Measurements from ENCODE around the gene PLXNA4. TPM values are rescaled to one million over a fixed set of nuclear protein-coding genes. Genes with fewer than 3 reads are reported as not detected.

Gene PLXNA4
- total RNA-seq, 2 donors from 2014 or later: 1.4 to 2.3 TPM

DNA sequence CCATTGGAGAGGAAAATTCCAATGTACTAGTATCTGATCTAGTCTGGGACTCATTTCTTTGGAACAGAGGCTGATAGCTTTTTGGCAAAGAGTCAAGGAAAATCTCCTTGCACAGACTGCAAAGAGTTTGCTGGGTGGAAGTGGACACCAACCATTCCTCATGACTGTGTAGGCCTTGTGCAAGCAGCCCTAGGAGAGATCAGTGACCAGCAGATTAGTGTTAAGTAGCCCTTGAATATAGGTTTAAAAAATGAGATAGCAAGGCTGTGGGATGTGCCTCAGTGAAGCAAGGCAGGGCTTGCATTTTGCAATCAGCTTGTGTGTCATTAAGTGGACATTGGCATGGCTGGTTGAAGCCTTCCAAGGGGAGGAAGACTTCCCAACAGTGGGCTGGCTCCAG lies 341.6 kb downstream of the PLXNA4 start:
- no peak for ATAC-seq (replicated peaks)

DNA sequence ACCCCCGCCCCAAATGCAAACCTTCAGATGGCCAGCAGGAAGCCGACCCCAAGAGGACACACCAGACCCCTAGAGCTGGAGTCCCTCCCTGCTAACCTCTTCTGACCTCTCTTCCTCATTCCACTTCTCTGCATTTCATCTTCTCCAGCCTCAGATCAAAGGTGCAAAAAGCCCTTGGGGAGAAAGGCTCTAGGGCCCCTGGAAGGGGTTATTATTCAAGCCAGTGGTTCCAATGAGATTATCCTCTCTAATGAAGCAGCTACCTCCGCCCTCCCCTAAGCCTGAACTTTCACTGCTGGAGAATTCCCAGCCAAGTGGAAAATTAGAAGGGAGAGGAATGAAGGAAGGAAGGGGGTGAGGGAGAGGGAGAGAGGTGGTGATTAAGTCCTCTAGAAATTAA lies 343.9 kb downstream of the PLXNA4 start:
- no peak for ATAC-seq (replicated peaks)
- Mint-ChIP-seq H3K9me3 (no peaks in the 10 kb centered on the region), H3K4me1 (no peaks in the 10 kb centered on the region), H3K27me3 (peaks cover 6% of the 10 kb centered on the region), H3K4me3 (no peak overlapping the region), H3K27ac (no peak overlapping the region), H3K36me3 (ENCODE audit: low read depth) (no peaks in the 10 kb centered on the region)

More for the DNA sequence above, 341.6 kb downstream of the PLXNA4 start:
- Mint-ChIP-seq H3K9me3 (no peaks in the 10 kb centered on the region), H3K4me1 (no peaks in the 10 kb centered on the region), H3K4me3 (no peak overlapping the region), H3K27me3 (peaks cover 4% of the 10 kb centered on the region), H3K36me3 (ENCODE audit: low read depth) (no peaks in the 10 kb centered on the region), H3K27ac (no peak overlapping the region)

DNA sequence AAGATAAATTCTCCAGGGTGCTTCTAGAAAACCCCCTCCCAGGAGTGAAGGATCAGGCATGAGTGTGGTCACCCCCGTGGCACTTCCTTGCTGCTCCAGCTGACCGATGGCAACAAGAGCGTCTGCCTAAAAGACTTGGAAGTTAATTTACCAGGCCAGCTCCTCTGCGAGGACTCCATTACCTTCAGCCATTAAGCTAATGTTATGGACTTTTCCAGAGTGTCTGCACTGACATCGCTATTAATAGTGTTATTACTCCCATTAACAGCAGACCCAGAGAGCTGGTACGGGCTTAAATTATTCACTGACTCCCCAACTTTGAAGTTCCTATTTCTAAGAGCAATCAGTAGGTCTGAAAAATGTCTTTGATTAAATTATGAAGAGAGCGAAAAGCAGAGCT lies 345.8 kb downstream of the PLXNA4 start:
- ATAC-seq (replicated peaks): no peak
- H3K4me1 Mint-ChIP-seq: no peaks in the 10 kb centered on the region
- no peak overlapping the region for H3K27ac Mint-ChIP-seq
- no peak overlapping the region for H3K4me3 Mint-ChIP-seq
- no peaks in the 10 kb centered on the region for H3K9me3 Mint-ChIP-seq
- no peaks in the 10 kb centered on the region for H3K36me3 Mint-ChIP-seq (ENCODE audit: low read depth)
- peaks cover 6% of the 10 kb centered on the region for H3K27me3 Mint-ChIP-seq

DNA sequence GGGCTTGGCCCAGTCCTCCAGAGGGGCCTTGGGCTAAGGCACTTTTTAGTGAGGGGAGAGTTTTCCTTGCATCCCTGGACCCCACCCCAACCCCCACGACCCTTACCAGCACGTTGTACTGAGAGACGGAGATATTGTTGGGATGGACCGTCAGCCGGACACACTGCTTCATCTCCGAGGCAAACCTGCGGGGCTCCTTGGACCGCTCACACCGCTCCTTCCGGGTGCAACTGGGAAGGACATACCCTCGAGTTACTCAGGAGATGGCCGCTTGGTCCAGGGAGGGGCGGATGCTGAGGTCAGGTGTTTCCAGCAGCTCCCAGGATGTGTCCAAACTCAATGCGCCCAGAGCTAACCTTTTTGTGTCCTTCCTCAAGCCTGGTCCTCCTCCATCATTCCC lies 348.0 kb downstream of the PLXNA4 start:
- no peak for ATAC-seq (replicated peaks)
- Mint-ChIP-seq H3K27me3 (peaks cover 6% of the 10 kb centered on the region), H3K4me1 (no peaks in the 10 kb centered on the region), H3K36me3 (ENCODE audit: low read depth) (no peaks in the 10 kb centered on the region), H3K9me3 (no peaks in the 10 kb centered on the region), H3K4me3 (no peak overlapping the region), H3K27ac (no peak overlapping the region)

DNA sequence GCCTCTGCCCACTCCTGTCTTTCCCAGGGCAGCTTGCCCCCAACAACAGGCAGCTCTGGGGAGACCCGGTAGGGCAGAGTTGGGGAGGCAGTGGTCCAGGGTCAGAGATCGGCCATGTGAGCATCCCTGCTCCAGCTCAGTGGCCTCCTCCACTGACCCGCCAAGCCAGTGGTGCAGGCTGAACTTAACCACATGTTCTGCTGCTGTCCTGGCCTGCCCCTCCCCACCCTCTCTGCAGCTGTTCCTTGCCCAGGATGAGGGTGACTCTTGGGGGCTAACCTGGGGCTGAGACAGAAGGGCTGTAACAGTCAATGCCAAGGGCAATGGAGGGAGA lies 349.3 kb downstream of the PLXNA4 start:
- Mint-ChIP-seq H3K9me3 (no peaks in the 10 kb centered on the region), H3K27ac (no peak overlapping the region), H3K27me3 (peaks cover 6% of the 10 kb centered on the region), H3K36me3 (ENCODE audit: low read depth) (no peaks in the 10 kb centered on the region), H3K4me1 (no peaks in the 10 kb centered on the region), H3K4me3 (no peak overlapping the region)
- ATAC-seq (replicated peaks): no peak

DNA sequence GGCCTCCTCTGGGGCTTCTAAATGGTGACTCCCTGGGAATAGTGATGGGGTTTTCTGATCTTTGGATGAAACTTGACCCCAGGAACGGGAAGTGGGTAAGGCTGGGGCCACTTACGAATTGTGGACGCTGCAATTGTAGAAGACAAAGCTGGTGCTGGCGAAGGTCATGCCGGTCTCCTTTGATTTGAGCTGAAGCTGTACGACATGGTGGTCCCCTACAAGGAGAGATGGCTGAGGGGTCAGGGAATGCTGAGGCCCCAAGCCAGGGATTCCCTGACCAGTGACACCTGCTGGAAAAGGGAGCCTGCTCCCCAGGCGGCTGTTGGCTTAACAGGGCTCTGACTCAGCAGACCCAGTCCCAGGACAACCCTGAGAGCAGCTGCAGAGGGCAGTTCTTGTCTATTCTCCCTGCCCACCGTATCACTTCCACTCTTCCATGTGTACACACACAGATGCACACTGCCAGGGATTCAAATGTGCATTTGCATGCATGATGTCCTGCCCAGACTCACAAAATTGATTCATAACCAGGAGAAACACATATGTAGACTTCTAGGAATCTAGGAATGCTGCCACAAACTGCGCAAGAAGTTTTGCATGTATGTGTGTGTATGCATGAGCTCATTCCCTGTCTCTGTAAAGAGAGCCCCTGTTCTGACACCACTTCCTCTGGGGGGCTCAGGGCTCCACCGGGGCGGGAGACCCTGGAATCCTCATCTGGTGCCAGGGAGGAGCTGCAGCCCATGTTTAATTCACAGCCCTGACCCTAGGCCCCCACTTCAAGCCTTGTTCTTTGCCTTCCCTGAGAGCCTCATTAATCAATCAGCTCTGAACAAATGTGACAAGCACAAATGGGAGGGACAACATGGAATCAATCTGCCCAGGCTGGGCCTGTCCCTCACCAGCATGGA lies 350.0 kb downstream of the PLXNA4 start:
- no peaks in the 10 kb centered on the region for H3K36me3 Mint-ChIP-seq (ENCODE audit: low read depth)

DNA sequence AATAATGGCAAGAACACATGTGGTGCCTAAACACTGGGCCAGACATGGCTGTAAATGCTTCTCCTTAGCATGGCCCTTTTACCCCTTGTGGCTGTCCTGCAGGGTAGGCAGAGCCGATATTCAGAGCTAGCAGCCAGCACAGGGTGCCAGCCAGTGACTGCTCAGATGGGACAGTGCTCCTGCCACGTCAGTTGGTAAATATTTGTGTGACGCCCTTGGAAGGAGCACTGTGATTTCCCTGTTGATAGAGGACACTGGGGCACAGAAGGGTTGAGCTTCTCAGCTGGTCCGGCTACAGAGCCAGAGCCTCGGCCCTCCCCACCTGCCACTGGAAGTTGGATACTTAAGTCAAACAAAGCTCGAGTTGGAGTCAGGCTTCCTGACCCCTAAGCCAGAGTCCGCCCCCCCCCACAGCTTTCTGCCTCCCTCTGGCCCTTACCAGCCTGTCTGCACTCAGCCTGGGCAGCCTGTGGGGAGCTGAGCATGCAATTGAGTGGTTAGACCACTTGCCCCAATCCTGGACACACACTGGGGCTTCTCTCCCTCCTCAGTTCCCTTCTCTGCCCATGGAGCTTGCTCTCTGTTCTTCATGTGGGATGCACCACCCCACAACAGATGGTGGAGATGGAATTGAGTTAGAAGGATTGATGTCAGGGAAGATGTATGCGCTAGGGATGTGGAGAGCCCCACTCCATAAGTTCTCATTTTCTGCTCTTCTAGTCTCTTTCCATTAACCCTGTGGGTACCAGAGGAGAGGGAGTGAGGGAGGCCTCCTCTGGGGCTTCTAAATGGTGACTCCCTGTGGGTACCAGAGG lies 350.8 kb downstream of the PLXNA4 start:
- H3K36me3 Mint-ChIP-seq (ENCODE audit: low read depth): no peaks in the 10 kb centered on the region
- H3K4me1 Mint-ChIP-seq: no peaks in the 10 kb centered on the region
- no peak overlapping the region for H3K27ac Mint-ChIP-seq
- no peaks in the 10 kb centered on the region for H3K9me3 Mint-ChIP-seq
- no peak for ATAC-seq (replicated peaks)
- H3K4me3 Mint-ChIP-seq: no peak overlapping the region
- H3K27me3 Mint-ChIP-seq: peaks cover 6% of the 10 kb centered on the region

More for the DNA sequence above, 350.0 kb downstream of the PLXNA4 start:
- H3K4me3 Mint-ChIP-seq: no peak overlapping the region
- no peaks in the 10 kb centered on the region for H3K4me1 Mint-ChIP-seq
- H3K27me3 Mint-ChIP-seq: peaks cover 6% of the 10 kb centered on the region
- no peak for ATAC-seq (replicated peaks)
- no peaks in the 10 kb centered on the region for H3K9me3 Mint-ChIP-seq
- H3K27ac Mint-ChIP-seq: no peak overlapping the region

DNA sequence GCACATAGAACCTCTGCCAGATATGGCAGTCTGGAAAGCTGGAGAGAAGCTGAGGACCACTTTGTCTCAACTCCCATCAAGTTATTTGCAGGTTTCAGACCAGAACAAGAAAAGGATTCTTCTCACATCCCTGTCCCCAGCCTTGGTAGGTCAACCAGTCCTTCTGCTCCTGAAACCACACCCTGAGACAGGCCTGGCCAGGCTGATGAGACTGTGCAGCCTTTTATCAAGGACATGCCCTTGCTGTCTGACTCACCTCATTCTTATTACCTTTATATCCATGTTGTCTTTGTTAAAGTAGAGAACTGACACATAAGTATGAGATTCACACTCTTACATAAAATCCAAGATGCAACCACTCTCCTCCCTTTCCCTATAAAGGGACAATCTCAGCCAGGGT lies 354.9 kb downstream of the PLXNA4 start:
- ATAC-seq (replicated peaks): no peak
- no peak overlapping the region for H3K27ac Mint-ChIP-seq
- H3K9me3 Mint-ChIP-seq: no peaks in the 10 kb centered on the region
- H3K4me1 Mint-ChIP-seq: no peaks in the 10 kb centered on the region
- H3K4me3 Mint-ChIP-seq: no peak overlapping the region
- H3K36me3 Mint-ChIP-seq (ENCODE audit: low read depth): no peaks in the 10 kb centered on the region
- no peaks in the 10 kb centered on the region for H3K27me3 Mint-ChIP-seq

DNA sequence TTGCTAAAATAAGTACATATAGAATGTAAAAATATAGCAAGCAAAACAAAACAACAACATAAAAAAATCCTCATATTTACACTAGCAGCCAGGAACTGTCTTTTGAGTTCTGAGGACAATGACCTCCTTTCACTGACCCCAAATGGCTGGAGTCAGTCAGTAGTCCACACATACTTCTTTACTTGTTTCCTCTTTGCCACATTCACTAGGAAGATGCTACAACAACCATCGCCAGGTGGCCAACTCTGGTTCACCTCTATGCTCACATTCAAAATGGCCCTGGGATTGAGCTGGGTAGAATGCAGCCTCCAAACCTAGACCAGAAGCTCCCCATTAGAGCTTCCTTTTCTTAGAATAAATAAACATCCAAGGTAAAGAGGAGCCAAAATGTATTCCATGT lies 356.2 kb downstream of the PLXNA4 start:
- H3K27me3 Mint-ChIP-seq: no peaks in the 10 kb centered on the region
- no peaks in the 10 kb centered on the region for H3K36me3 Mint-ChIP-seq (ENCODE audit: low read depth)
- H3K4me3 Mint-ChIP-seq: no peak overlapping the region

DNA sequence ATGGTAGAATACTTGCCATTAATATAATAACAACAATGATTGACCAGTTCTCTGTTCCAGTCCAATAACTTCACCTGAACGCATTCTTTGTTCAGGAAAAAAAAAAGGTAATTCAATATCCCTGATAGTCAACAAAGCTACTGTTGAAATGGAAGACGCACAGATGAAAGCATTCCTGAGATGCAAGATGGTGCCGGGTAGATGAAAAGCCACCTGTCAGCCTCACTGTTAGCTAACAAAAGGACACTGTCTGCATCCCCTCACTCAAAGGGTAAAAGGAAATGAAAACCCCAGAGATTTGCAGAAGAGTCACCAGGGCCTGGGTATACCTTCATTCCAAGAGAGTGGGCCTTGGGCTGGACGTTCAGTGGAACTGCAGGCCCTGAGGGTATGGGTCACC lies 357.4 kb downstream of the PLXNA4 start:
- ATAC-seq (replicated peaks): no peak

More for the DNA sequence above, 356.2 kb downstream of the PLXNA4 start:
- no peak overlapping the region for H3K27ac Mint-ChIP-seq
- no peaks in the 10 kb centered on the region for H3K9me3 Mint-ChIP-seq
- no peaks in the 10 kb centered on the region for H3K4me1 Mint-ChIP-seq
- no peak for ATAC-seq (replicated peaks)

DNA sequence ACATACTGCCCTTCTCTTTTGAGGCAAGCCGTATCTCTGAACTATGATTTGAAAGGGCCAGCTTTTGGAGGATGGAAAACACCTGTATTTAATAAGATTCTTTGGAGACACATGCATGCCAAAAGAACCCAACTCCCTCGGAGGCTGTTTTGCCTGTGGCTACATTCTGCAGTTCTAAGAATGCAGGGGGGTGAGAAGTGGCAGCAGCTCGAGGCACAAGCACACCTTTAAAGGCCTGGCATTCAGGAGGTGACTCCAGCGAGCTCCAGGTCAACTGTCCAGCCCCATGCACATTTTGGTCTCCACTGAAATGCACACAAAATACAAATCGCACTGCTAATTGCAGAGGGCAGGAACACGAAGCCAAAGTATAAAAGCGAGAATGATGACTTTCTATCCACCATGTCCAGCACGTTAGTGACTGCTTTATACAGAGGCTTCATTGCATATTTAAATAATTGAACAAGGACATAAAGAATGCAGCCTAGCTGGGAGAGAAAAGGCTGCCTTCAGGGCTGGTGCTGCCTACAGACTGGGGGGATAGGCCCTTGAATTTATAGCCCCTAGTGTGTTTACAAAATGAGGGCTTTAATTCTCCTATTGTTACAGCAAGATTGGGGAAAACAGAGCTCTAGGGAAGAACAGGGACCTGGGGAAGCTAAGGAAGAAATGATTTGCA lies 359.3 kb downstream of the PLXNA4 start:
- H3K9me3 Mint-ChIP-seq: no peaks in the 10 kb centered on the region
- H3K4me1 Mint-ChIP-seq: no peaks in the 10 kb centered on the region
- no peak overlapping the region for H3K27ac Mint-ChIP-seq
- H3K36me3 Mint-ChIP-seq (ENCODE audit: low read depth): no peaks in the 10 kb centered on the region
- H3K4me3 Mint-ChIP-seq: no peak overlapping the region
- no peak for ATAC-seq (replicated peaks)
- no peaks in the 10 kb centered on the region for H3K27me3 Mint-ChIP-seq

More for the DNA sequence above, 357.4 kb downstream of the PLXNA4 start:
- no peak overlapping the region for H3K27ac Mint-ChIP-seq
- H3K36me3 Mint-ChIP-seq (ENCODE audit: low read depth): no peaks in the 10 kb centered on the region
- no peaks in the 10 kb centered on the region for H3K9me3 Mint-ChIP-seq
- H3K4me1 Mint-ChIP-seq: no peaks in the 10 kb centered on the region
- no peaks in the 10 kb centered on the region for H3K27me3 Mint-ChIP-seq
- no peak overlapping the region for H3K4me3 Mint-ChIP-seq

DNA sequence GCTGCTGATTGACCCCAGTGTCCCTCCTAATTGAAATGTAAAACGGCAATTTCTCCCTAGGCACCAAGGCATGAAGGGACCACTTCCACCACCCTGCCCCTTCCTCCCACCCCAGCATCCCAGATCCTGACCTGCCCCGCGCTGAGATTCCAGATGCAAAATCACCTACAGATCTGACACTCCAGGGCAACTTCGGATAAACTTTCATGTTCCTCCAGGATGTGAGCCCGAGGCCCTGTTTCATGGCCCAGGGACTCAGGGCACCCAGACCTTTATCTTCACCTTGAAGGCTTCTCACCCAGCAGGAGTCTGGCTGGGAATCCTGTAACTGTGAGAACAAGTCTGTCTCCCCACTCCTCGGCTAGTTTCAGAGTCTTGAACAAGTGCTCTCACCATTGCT lies 361.8 kb downstream of the PLXNA4 start:
- Mint-ChIP-seq H3K4me1 (no peaks in the 10 kb centered on the region), H3K27me3 (no peaks in the 10 kb centered on the region), H3K27ac (no peak overlapping the region), H3K4me3 (no peak overlapping the region), H3K9me3 (no peaks in the 10 kb centered on the region), H3K36me3 (ENCODE audit: low read depth) (no peaks in the 10 kb centered on the region)
- no peak for ATAC-seq (replicated peaks)

DNA sequence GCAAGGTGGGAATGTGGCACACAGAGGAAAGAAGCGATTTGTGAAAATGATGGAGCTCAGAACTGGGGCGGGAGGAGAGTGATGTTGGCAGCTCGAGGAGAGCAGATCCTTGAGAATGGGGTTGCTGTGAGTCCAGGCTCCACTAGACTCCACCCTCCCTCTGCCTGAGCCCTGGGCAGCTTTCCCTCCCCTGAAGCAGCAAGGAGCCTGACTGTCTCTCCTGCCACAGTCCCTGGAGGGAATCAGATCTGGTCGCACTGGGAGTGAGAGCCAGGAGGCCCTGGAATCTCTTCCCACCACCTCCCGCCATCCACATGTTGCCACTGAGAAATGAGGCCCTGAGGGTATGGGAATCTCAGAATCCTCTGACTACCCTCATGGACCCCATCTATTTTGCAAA lies 362.7 kb downstream of the PLXNA4 start:
- Mint-ChIP-seq H3K27ac (no peak overlapping the region), H3K27me3 (no peaks in the 10 kb centered on the region), H3K9me3 (no peaks in the 10 kb centered on the region), H3K4me3 (no peak overlapping the region), H3K4me1 (no peaks in the 10 kb centered on the region), H3K36me3 (ENCODE audit: low read depth) (no peaks in the 10 kb centered on the region)
- no peak for ATAC-seq (replicated peaks)

DNA sequence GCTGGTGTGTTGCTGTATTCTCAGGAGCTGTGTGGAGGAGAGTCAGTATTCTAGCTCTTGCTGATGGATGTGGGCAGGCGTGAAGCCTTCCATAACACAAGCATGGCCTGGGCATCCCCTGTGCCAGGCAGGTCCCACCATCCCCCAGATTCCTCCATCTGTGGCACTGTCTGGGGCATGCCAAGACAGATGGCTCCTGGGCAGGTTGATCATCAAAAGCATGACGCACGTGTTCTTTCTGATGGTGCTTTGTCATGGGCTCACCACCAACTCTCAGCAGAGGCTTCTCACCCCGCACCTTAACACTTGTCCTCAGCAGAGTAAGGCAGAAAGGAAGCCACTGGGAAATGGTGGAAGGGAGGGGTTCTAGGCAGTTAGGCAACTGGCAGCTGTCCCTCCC lies 364.3 kb downstream of the PLXNA4 start:
- Mint-ChIP-seq H3K9me3 (no peaks in the 10 kb centered on the region), H3K36me3 (ENCODE audit: low read depth) (no peaks in the 10 kb centered on the region), H3K4me1 (no peaks in the 10 kb centered on the region), H3K27ac (peak overlapping the region; percentile 26), H3K4me3 (no peak overlapping the region), H3K27me3 (peaks cover 4% of the 10 kb centered on the region)
- ATAC-seq (replicated peaks): peak; percentile 6

Measured in activated T-helper 17 cell treated with anti-CD3 and anti-CD28 coated beads, Interleukin-2, amount 50 U/mL, for 72 hours (primary cell).